H9 (cell line): ENCODE data around the gene RPS14. TPM values are rescaled to one million over a fixed set of nuclear protein-coding genes. Genes with fewer than 3 reads are reported as not detected.

Experiments used
- DNase-seq: peaks from one replicate; pipeline ENCODE4 v3.0.0-alpha.2; 2017
- H2AFZ ChIP-seq: one replicate; pipeline ENCODE4 v1.6.1; 2013; ENCODE audit warnings: mild to moderate bottlenecking, low read length, control low read depth, moderate library complexity
- H2AK5ac ChIP-seq: 2 replicates; pipeline ENCODE4 v1.6.1; 2013; ENCODE audit warnings: low read length, control low read depth, mixed read lengths; ENCODE audit not compliant: insufficient read length
- H2BK120ac ChIP-seq: one replicate; pipeline ENCODE4 v1.6.1; 2013; ENCODE audit warnings: low read depth, mild to moderate bottlenecking, low read length, control low read depth, inconsistent platforms; ENCODE audit not compliant: poor library complexity, severe bottlenecking
- H2BK12ac ChIP-seq: 2 replicates; pipeline ENCODE4 v1.6.1; 2013; ENCODE audit warnings: low read length, control low read depth, mixed read lengths, low read depth; ENCODE audit not compliant: insufficient read length
- H2BK15ac ChIP-seq: 2 replicates; pipeline ENCODE4 v1.6.1; 2013; ENCODE audit warnings: low read depth, low read length, control low read depth
- H2BK20ac ChIP-seq: one replicate; pipeline ENCODE4 v1.6.1; 2013; ENCODE audit warnings: low read depth, mild to moderate bottlenecking, low read length, control low read depth, inconsistent platforms; ENCODE audit not compliant: poor library complexity, severe bottlenecking
- H2BK5ac ChIP-seq: 2 replicates; pipeline ENCODE4 v1.6.1; 2013; ENCODE audit warnings: low read length, control low read depth, mixed read lengths; ENCODE audit not compliant: insufficient read length
- H3K14ac ChIP-seq: 2 replicates; pipeline ENCODE4 v1.6.1; 2013; ENCODE audit warnings: low read length, control low read depth; ENCODE audit not compliant: insufficient read depth
- H3K18ac ChIP-seq: 2 replicates; pipeline ENCODE4 v1.6.1; 2013; ENCODE audit warnings: low read depth, mild to moderate bottlenecking, mixed read lengths, low read length, control low read depth; ENCODE audit not compliant: insufficient read length
- H3K23ac ChIP-seq: 2 replicates; pipeline ENCODE4 v1.6.1; 2013; ENCODE audit warnings: low read length, control low read depth, mixed read lengths, low read depth; ENCODE audit not compliant: insufficient read length
- H3K23me2 ChIP-seq: 2 replicates; pipeline ENCODE4 v1.6.1; 2013; ENCODE audit warnings: low read depth, mild to moderate bottlenecking, mixed read lengths, low read length, control low read depth; ENCODE audit not compliant: insufficient read length, poor library complexity, severe bottlenecking
- H3K27ac ChIP-seq: 2 replicates; pipeline ENCODE4 v1.5.1; 2013; ENCODE audit warnings: low read length, control low read depth, mixed read lengths, low read depth; ENCODE audit not compliant: insufficient read length
- H3K27me3 ChIP-seq: 2 replicates; pipeline ENCODE4 v1.6.1; 2013; ENCODE audit warnings: low read length, control low read depth, inconsistent platforms; ENCODE audit not compliant: insufficient read depth
- H3K4ac ChIP-seq: 2 replicates; pipeline ENCODE4 v1.6.1; 2013; ENCODE audit warnings: low read depth, mild to moderate bottlenecking, control low read depth, inconsistent platforms, low read length, moderate library complexity
- H3K4me1 ChIP-seq: 2 replicates; pipeline ENCODE4 v1.6.1; 2013; ENCODE audit warnings: low read length, control low read depth, inconsistent platforms; ENCODE audit not compliant: insufficient read depth
- H3K4me2 ChIP-seq: 2 replicates; pipeline ENCODE4 v1.6.1; 2013; ENCODE audit warnings: low read length, control low read depth, mixed read lengths; ENCODE audit not compliant: insufficient read length, insufficient read depth
- H3K56ac ChIP-seq: 2 replicates; pipeline ENCODE4 v1.6.1; 2013; ENCODE audit warnings: low read depth, mild to moderate bottlenecking, mixed read lengths, low read length, control low read depth; ENCODE audit not compliant: insufficient read length
- H3K79me1 ChIP-seq: 2 replicates; pipeline ENCODE4 v1.6.1; 2013; ENCODE audit warnings: low read depth, mild to moderate bottlenecking, moderate library complexity, low read length, control low read depth, inconsistent platforms; ENCODE audit not compliant: insufficient read depth, poor library complexity, severe bottlenecking
- H3K79me2 ChIP-seq: 2 replicates; pipeline ENCODE4 v1.6.1; 2013; ENCODE audit warnings: low read length, control low read depth, inconsistent platforms; ENCODE audit not compliant: insufficient read depth
- H3K9ac ChIP-seq: 2 replicates; pipeline ENCODE4 v1.6.1; 2013; ENCODE audit warnings: low read length, control low read depth, mixed read lengths; ENCODE audit not compliant: insufficient read length; ENCODE audit errors: extremely low read depth
- H3K9me3 ChIP-seq: one replicate; pipeline ENCODE4 v1.6.1; 2013; ENCODE audit warnings: low read depth, low read length, inconsistent platforms; ENCODE audit not compliant: control insufficient read depth
- H3T11ph ChIP-seq: one replicate; pipeline ENCODE4 v1.6.1; 2013; ENCODE audit warnings: mild to moderate bottlenecking, low read length, control low read depth, inconsistent platforms
- H4K20me1 ChIP-seq: one replicate; pipeline ENCODE4 v1.6.1; 2013; ENCODE audit not compliant: control insufficient read depth, insufficient read length, insufficient read depth
- H4K5ac ChIP-seq: 2 replicates; pipeline ENCODE4 v1.6.1; 2013; ENCODE audit warnings: low read depth, mild to moderate bottlenecking, mixed read lengths, low read length, control low read depth; ENCODE audit not compliant: insufficient read length
- H4K8ac ChIP-seq: replicated peaks from 2 replicates; pipeline ENCODE4 v1.6.1; 2013; ENCODE audit warnings: low read length, control low read depth, mixed read lengths, low read depth; ENCODE audit not compliant: insufficient read length
- H4K91ac ChIP-seq: 2 replicates; pipeline ENCODE4 v1.6.1; 2013; ENCODE audit warnings: low read depth, mild to moderate bottlenecking, moderate library complexity, mixed read lengths, low read length, control low read depth; ENCODE audit not compliant: insufficient read length
- H3K27ac Mint-ChIP-seq, 3 experiments: 2 replicates in 2 of 3; 3 replicates in 1 of 3; pipeline ENCODE4 v1.8.0; 2020 to 2021; ENCODE audit warnings: mixed read lengths in 3 of 3, mild to moderate bottlenecking in 1 of 3, moderate library complexity in 1 of 3
- H3K27me3 Mint-ChIP-seq: 2 replicates; pipeline ENCODE4 v1.8.0; 2021; ENCODE audit warnings: low read depth, mild to moderate bottlenecking, moderate library complexity, mixed read lengths
- H3K36me3 Mint-ChIP-seq, 3 experiments: 2 replicates in 2 of 3; 3 replicates in 1 of 3; pipeline ENCODE4 v1.8.0; 2020 to 2021; ENCODE audit warnings: low read depth in 3 of 3, mixed read lengths in 3 of 3; ENCODE audit not compliant: insufficient read depth in 1 of 3
- H3K4me1 Mint-ChIP-seq, 2 experiments: 2 replicates each; pipeline ENCODE4 v1.8.0; 2020; ENCODE audit warnings: mixed read lengths in 2 of 2
- H3K4me3 Mint-ChIP-seq, 2 experiments: 2 replicates in 1 of 2; 3 replicates in 1 of 2; pipeline ENCODE4 v1.8.0; 2020 to 2021; ENCODE audit warnings: mild to moderate bottlenecking in 2 of 2, mixed read lengths in 2 of 2, moderate library complexity in 1 of 2
- H3K9me3 Mint-ChIP-seq, 2 experiments: 2 replicates in 1 of 2; 3 replicates in 1 of 2; pipeline ENCODE4 v1.8.0; 2020; ENCODE audit warnings: mild to moderate bottlenecking in 2 of 2, mixed read lengths in 2 of 2, moderate library complexity in 1 of 2
- WGBS: extraction: QIAGEN DNeasy Blood & Tissue Kit; methylation state at CpG from one replicate; pipeline ENCODE4 v1.1.7; 2013; ENCODE audit warnings: missing lambda C conversion rate, low lambda C conversion rate, mixed read lengths; ENCODE audit not compliant: insufficient read length; ENCODE audit errors: extremely low coverage; 5-methylcytosine and 5-hydroxymethylcytosine counted together
- total RNA-seq: library from RNA; stranded (reverse); gene quantifications from 2 replicates; pipeline ENCODE4 v1.2.1, GENCODE V29; 2021
- TF ChIP-seq, protein P1 (sequence below): fragments of 200-600 bp; sonication (generic); conservative IDR thresholded peaks from 3 replicates; pipeline ENCODE4 v1.8.0; 2021; ENCODE audit warnings: antibody characterized with exemption, mild to moderate bottlenecking

RPS14 gene
- total RNA-seq, 1 experiment from 2014 or later = 2,533 TPM

GRCh38 chr5:150440948-150441812 is 8.4 kb downstream of the RPS14 start:
- peak overlapping the region; percentile 84 to 96 (median 90); a peak in 6 of 7 replicates for H3K27ac Mint-ChIP-seq
- no peak overlapping the region for H2BK120ac ChIP-seq

More at GRCh38 chr5:150440948-150441812, 8.4 kb downstream of the RPS14 start:
- Histone ChIP-seq H4K91ac (no peak overlapping the region), H3K18ac (no peak overlapping the region), H3K4me1 (no peaks in the 10 kb centered on the region), H2AK5ac (no peak overlapping the region), H4K20me1 (no peaks in the 10 kb centered on the region), H2BK20ac (no peak overlapping the region), H4K5ac (no peak overlapping the region), H3K14ac (no peak overlapping the region), H3K9ac (no peak overlapping the region), H3K56ac (no peak overlapping the region), H3K23me2 (no peaks in the 10 kb centered on the region), H2BK15ac (no peak overlapping the region), H3K4ac (no peak overlapping the region), H3K79me2 (no peaks in the 10 kb centered on the region), H4K8ac (no peak overlapping the region), H3K23ac (no peak overlapping the region), H3T11ph (no peak overlapping the region), H3K9me3 (no peaks in the 10 kb centered on the region), H2BK12ac (no peak overlapping the region), H3K27me3 (no peaks in the 10 kb centered on the region), H3K79me1 (no peaks in the 10 kb centered on the region), H2AFZ (no peak overlapping the region), H3K4me2 (no peak overlapping the region), H2BK5ac (no peak overlapping the region), H3K27ac (no peak overlapping the region)
- peak; percentile 57 for DNase-seq
- no peaks in the 10 kb centered on the region for H3K9me3 Mint-ChIP-seq
- peak overlapping the region in 1 of 2 experiments; percentile 43; a peak in 3 of 5 replicates for H3K4me3 Mint-ChIP-seq
- H3K4me1 Mint-ChIP-seq = peaks cover 17 to 25% of the 10 kb centered on the region in 2 experiments
- peaks cover 1% of the 10 kb centered on the region; the same call in 1 of the 2 replicates for H3K27me3 Mint-ChIP-seq
- TF ChIP-seq, protein P1, sequence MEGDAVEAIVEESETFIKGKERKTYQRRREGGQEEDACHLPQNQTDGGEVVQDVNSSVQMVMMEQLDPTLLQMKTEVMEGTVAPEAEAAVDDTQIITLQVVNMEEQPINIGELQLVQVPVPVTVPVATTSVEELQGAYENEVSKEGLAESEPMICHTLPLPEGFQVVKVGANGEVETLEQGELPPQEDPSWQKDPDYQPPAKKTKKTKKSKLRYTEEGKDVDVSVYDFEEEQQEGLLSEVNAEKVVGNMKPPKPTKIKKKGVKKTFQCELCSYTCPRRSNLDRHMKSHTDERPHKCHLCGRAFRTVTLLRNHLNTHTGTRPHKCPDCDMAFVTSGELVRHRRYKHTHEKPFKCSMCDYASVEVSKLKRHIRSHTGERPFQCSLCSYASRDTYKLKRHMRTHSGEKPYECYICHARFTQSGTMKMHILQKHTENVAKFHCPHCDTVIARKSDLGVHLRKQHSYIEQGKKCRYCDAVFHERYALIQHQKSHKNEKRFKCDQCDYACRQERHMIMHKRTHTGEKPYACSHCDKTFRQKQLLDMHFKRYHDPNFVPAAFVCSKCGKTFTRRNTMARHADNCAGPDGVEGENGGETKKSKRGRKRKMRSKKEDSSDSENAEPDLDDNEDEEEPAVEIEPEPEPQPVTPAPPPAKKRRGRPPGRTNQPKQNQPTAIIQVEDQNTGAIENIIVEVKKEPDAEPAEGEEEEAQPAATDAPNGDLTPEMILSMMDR = no peak
- H3K36me3 Mint-ChIP-seq = peaks cover 28 to 32% (median 32%) of the 10 kb centered on the region in 3 experiments; a peak in 6 of 7 replicates
- WGBS = no CpG with 5 or more reads among the region's 12 CpGs
